ENCODE results near the gene SEMA6A.

DNA sequence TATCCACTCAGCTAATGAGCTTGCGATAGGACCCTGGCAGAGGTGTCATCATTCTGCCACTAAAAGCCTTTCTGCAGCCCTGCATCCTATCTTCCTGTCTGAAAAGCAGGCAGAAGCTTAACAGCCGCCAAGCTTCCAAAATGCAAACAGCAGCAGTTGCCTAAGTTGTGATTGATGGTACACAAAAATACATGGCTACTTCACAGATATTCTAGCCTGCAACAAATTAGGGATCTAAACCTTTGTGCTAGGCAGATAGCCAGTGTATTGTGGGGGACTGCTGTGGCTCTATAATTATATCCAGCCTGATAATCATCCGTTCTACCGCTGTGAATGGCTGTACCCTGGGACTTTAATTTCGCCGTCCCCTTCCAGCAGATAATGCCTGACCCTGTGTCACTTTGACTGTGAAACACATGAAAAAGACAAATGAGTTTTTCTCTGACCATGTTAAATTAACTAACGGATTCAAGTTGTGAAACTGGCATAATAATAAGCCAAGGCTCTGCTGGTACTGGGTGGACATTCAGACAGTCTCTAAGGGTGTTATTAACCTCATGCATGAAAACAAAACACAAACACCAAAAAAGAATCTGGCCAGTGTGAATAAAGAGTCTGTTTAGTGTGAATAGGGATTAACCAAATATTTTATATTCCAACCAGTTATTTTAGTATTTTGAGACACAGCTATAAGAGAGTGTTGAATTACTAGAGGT lies 45.9 kb downstream of the SEMA6A start:
- no peak for TF ChIP-seq CTCF (IDR thresholded peaks at IDR 0.05 in 8 of 11, conservative IDR thresholded peaks at IDR 0.05 in 3 of 11)
- TF ChIP-seq POLR2A (IDR thresholded peaks at IDR 0.05), result no peak
- TF ChIP-seq POLR2AphosphoS5 (IDR thresholded peaks at IDR 0.05), result no peak
